Measurements from ENCODE around the gene RPS15.
"Not testable (repeated sequence)": the region's sequence is repeated elsewhere in the genome, so short reads cannot be mapped to it uniquely, and the experiment has no call there.

The RPS15 gene

DNA sequence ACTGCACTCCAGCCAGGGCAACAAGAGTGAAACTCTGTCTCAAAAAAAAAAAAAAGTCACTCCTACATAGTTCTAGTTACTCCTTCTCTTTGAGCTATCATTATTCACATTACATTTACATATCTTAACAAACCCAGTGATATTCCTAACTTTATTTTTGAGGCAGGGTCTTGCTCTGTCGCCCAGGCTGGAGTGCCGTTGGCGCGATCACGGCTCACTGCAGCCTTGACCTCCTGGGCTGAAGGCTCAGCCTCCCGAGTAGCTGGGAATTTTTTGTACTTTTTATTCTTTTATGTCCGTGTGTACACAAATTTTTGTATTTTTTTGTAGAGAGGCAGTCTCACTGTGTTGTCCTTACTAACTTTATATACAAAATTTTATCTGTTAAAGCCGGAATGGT lies 587 bp upstream of the RPS15 start:
- DNase-seq, result no peak

GRCh38 chr19:1438933-1439354 lies 748 bp downstream of the RPS15 start:
- DNase-seq, result no peak

DNA sequence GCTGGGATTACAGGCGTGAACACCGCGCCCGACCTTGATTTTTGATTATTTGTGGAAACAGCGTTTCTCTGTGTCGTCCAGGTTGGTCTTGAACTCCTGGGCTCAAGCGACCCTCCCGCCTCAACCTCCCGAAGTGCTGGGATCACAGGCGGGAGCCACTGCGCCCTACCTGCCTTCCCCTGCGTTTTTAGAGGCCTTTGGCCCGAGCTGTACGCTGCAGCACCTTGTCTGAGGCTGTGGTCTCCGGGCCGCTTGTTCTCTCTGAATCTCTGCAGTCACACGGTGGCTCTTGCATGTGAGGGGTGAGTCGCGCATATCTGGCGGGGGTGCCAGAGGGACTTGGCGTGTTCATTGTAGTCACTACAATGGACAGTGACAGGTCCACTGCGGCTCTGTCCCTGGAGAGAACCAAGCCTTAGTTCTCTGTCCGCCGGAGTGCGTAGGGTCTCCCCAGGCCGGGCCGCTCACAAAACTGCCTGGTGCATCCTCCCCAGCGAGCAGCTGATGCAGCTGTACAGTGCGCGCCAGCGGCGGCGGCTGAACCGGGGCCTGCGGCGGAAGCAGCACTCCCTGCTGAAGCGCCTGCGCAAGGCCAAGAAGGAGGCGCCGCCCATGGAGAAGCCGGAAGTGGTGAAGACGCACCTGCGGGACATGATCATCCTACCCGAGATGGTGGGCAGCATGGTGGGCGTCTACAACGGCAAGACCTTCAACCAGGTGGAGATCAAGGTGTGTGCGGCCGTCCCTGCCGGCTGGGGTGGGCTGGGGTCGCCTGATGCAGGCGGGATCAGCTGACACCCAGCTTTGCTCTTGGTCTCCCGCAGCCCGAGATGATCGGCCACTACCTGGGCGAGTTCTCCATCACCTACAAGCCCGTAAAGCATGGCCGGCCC lies 1.6 kb downstream of the RPS15 start:
- DNase-seq, result not testable (repeated sequence)

GRCh38 chr19:1440418-1440801 lies 2.2 kb downstream of the RPS15 start:
- no peak for DNase-seq

DNA sequence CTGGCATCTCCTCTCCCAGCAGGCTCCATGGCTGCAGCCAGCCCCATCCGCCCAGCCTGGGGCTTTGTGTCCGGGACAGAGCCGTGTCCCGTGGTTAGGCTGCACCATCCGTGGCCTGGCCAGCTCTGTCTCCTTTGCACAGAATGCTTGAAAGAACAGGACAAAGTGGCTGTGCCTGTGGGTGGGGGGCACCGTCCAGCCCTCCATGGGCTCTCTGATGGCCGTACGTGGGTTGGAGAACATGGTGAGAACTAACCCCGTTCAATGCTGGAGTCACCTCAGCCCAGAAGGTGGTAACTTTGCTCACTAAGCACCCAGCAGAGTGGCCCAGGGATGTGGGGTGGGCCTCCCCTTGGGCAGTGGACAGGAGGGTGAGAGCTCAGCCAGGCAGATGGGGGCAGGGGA lies 2.8 kb downstream of the RPS15 start:
- DNase-seq, result no peak

GRCh38 chr19:1441677-1442438 lies 3.7 kb downstream of the RPS15 start:
- no peak for DNase-seq

GRCh38 chr19:1445185-1445931 lies 7.2 kb downstream of the RPS15 start:
- DNase-seq, result peak; percentile 79 to 84

DNA sequence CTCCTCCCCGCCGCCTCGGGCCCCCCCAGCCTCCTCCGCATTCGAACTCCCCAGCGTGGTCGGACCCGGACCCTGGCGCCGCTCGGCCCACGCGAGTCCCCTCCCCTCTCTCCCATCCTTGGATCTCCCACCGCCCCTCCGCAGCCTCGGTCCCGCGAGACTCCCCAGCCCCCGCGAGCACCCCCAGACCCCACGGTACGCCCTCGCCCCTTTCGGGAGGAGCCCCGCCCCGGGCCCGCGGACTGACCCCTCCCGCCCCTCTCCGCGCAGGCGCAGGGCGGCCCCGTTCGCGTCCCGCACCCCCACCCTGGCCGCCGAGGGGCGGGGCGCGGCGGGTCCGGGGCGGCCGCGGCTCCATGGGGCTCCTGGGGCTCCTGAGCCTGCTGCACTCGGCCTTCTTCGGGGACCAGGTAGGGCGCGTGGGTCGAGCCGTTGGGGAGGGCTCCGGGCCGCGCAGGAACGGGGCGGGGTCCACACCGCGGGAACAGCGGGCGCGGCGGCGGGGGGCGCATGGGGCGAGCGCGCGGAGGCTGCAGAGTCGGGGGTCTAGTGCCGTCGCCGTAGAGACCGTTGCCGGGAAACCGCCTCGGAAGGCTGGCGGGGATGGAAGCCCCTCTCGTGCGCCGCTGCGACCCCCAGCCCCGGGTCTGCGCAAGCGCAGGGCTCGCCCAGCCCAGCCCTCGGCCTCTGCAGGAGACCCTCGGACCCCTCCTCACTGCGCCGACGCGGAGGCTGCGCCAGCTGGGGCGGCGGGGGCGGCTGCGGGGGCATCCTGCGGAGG lies 7.9 kb downstream of the RPS15 start:
- DNase-seq, result no peak

GRCh38 chr19:1446713-1447481 lies 8.7 kb downstream of the RPS15 start:
- no peak for DNase-seq

- DNase-seq, result no peak
These were observed 9.3 kb downstream of the RPS15 start for GRCh38 chr19:1447504-1447903.

DNA sequence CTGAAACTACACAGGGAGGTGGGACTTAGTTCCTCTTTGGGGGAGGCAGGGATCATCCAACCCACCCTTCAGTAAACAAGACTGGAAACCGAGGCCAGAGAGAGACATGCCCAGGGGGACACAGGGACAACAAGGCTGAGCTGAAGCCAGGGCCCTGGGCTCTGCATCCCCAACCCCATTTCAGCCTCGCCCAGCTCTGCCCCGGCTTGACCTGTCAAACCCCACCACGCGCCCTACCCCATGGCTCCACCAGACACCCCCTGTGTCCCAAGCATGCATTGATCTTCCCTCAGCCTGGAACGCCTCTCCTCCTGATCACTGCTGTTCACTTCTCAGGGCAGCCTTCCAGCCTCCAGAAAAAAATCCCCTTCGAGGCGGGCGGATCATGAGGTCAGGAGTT lies 9.7 kb downstream of the RPS15 start:
- DNase-seq, result no peak

GRCh38 chr19:1449467-1450442 lies 11.6 kb downstream of the RPS15 start, which contains the start of gene APC2:
TSS of gene APC2 (plus strand) at chr19:1450121. CDS start at chr19:1453002, 2,881 bp downstream.
- DNase-seq, result no peak

- DNase-seq, result no peak
These were observed 12.8 kb downstream of the RPS15 start for GRCh38 chr19:1450735-1451731.

DNA sequence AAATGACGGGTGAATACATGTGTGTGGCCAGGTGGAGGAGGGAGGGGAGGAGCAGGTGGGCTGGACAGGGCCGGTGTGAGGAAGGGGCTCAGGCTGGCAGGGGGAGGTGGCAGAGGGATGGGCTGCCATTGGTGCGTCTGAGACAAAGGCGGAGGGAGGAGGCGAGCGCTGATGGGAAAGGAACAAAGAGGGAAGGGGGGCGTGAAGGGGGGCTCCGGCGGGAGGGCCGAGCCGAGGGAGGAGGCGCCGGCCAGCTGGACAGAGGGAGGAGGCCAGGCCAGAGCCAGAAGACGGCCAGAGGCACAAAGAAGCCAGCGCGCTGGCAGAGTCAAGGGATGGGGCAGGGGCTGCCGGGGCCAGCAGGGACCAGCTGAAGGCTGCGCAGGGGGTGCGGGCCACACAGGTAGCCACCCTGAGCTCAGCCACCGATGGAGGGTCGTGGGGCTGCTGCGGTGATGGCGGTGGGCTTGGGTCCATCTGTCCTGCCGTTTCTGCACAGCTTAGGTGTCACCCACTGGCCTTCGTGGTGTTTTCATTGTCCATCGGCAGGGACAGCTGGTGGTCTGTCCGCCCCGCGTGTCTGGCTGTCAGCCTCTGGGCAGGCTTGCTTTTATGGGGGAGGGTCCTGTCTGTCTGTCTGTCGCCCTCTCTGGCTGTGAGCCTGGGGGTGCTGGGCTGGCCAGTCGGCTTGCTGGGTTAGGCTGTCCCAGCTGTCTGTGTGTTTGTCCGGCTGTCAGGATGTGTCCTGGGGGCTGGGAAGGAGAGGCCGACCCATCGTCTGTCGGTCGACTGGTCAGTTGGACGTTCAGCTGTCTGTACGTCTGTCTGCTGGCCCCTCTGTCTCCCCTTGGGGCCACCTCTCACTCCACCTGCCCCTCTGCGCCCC lies 14.0 kb downstream of the RPS15 start:
- no peak for DNase-seq

GRCh38 chr19:1452802-1453524 lies 14.8 kb downstream of the RPS15 start:
- DNase-seq, result no peak

- no peak for DNase-seq
These were observed 15.5 kb downstream of the RPS15 start for GRCh38 chr19:1453525-1454364.

All from stimulated activated CD4-positive, alpha-beta T cell treated with anti-CD3 and anti-CD28 coated beads, Interleukin-2, amount 100 ng/mL, for 24 hours (primary cell).